NK-92 (cell line): ENCODE data around the gene EEPD1.

Experiments
- DNase-seq: peaks from one replicate; lab custom pipeline; 2025; ENCODE audit not compliant: unreplicated experiment; lab: John Stamatoyannopoulos, UW

Gene EEPD1

GRCh38 chr7:36188906-36189305, 35.9 kb downstream of the EEPD1 start:
- no peak for DNase-seq

- no peak for DNase-seq
Observed at GRCh38 chr7:36190447-36191291, 37.6 kb downstream of the EEPD1 start.

- no peak for DNase-seq
Observed at GRCh38 chr7:36191292-36191920, 38.4 kb downstream of the EEPD1 start.

- no peak for DNase-seq
Observed at GRCh38 chr7:36192053-36192824, 39.2 kb downstream of the EEPD1 start.

GRCh38 chr7:36192877-36193276, 39.8 kb downstream of the EEPD1 start:
- DNase-seq: no peak

GRCh38 chr7:36198854-36199266, 45.8 kb downstream of the EEPD1 start:
- no peak for DNase-seq

- DNase-seq: no peak
Observed at GRCh38 chr7:36199329-36199728, 46.3 kb downstream of the EEPD1 start.

GRCh38 chr7:36201122-36201723, 48.2 kb downstream of the EEPD1 start:
- no peak for DNase-seq

GRCh38 chr7:36202398-36202797, 49.3 kb downstream of the EEPD1 start:
- no peak for DNase-seq

- no peak for DNase-seq
Observed at GRCh38 chr7:36203071-36203790, 50.2 kb downstream of the EEPD1 start.

- DNase-seq: no peak
Observed at GRCh38 chr7:36204044-36204663, 51.1 kb downstream of the EEPD1 start.

GRCh38 chr7:36204929-36205635, 52.0 kb downstream of the EEPD1 start:
- DNase-seq: no peak

- DNase-seq: no peak
Observed at GRCh38 chr7:36205803-36206202, 52.7 kb downstream of the EEPD1 start.

- no peak for DNase-seq
Observed at GRCh38 chr7:36207451-36208291, 54.6 kb downstream of the EEPD1 start.

- DNase-seq: no peak
Observed at GRCh38 chr7:36208426-36208825, 55.4 kb downstream of the EEPD1 start.

GRCh38 chr7:36208997-36209813, 56.2 kb downstream of the EEPD1 start:
- no peak for DNase-seq

- DNase-seq: no peak
Observed at GRCh38 chr7:36209814-36210183, 56.7 kb downstream of the EEPD1 start.
